TTC549 (cell line): Measurements from ENCODE around the gene CD180.

ENCODE experiments used
- FAIRE-seq: peaks from 2 replicates; lab custom pipeline; 2012; peaks lifted over from hg19 to GRCh38; lab: Jason Lieb, UNC

Gene CD180

GRCh38 chr5:67160985-67161384 lies 35.6 kb downstream of the CD180 start:
- FAIRE-seq, result no peak

GRCh38 chr5:67160272-67160671 lies 36.3 kb downstream of the CD180 start:
- FAIRE-seq, result no peak

GRCh38 chr5:67156976-67157583 lies 39.5 kb downstream of the CD180 start:
- no peak for FAIRE-seq

- FAIRE-seq, result no peak
These were observed 41.9 kb downstream of the CD180 start for GRCh38 chr5:67154556-67155206.

DNA sequence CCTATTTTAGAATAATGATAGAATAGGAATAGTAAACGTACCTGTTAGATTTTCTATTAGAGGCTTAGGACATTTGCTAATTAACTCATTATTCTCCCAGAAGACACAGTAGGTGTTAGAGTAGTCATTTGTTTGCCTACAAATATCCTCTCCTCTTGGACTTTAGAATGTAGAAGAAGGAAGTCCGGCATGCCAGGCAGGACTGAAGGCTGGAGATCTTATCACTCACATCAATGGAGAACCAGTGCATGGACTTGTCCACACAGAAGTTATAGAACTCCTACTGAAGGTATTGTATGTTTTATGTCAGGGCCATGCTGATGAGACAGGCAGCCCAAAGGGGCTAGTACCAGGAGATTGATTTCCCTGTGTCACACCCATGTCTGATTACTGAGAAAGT lies 43.3 kb downstream of the CD180 start:
- no peak for FAIRE-seq

DNA sequence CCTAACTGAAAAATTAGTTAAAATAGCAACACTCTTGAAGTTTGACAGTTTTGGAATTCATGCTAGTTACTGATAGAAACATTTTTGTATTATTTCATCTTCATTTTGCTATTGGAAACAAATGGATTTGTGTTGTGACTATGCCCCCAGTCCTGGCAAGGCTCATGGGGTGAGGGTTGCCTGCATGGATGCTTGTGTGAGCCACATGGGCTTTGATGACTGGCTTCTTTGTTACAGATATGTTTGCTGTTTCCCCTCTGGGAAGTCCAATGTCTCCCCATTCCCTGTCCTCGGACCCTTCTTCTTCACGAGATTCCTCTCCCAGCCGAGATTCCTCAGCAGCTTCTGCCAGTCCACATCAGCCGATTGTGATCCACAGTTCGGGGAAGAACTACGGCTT lies 44.2 kb downstream of the CD180 start:
- FAIRE-seq, result no peak

GRCh38 chr5:67149951-67150523 lies 46.6 kb downstream of the CD180 start:
- no peak for FAIRE-seq

GRCh38 chr5:67149057-67149950 lies 47.3 kb downstream of the CD180 start:
- no peak for FAIRE-seq

GRCh38 chr5:67147760-67148159 lies 48.8 kb downstream of the CD180 start:
- FAIRE-seq, result no peak

DNA sequence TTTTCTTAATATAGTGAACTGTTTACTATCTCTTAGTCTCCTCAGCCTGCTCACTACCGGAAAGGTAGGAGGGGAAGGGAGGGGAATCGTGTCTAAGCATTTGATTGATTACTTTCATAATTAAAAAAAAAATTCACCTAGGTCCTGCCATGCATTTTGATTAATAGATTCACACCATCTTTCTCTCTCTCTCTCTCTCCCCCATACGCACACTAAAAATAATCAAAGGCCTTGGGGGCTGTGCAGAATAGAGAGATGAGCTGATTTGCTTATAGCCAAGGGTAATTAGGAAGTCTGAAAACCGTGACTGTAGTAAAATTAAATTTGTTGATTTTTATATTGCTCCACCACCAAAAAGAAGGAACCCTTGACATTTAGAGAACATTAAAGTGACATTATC lies 49.6 kb downstream of the CD180 start:
- no peak for FAIRE-seq

DNA sequence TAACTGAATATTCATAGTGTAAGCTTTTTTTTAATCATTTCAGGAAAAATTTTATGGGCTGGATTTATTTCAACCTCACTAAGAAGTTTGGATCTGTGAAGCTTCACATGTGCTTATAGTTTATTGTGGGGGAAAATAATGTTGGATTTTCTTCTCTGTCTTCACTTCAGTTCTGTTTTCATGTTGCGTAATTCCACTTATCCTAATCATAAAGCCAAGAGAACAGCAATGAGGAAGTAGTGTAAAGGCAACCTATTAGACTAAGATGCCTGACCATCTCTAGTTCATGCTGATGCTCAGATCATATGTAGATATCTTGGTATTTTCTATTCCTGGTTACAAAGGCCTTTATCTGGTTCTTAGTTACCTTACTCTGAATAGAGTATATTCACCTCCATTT lies 50.0 kb downstream of the CD180 start:
- no peak for FAIRE-seq

GRCh38 chr5:67144183-67144639 lies 52.4 kb downstream of the CD180 start:
- FAIRE-seq, result no peak

DNA sequence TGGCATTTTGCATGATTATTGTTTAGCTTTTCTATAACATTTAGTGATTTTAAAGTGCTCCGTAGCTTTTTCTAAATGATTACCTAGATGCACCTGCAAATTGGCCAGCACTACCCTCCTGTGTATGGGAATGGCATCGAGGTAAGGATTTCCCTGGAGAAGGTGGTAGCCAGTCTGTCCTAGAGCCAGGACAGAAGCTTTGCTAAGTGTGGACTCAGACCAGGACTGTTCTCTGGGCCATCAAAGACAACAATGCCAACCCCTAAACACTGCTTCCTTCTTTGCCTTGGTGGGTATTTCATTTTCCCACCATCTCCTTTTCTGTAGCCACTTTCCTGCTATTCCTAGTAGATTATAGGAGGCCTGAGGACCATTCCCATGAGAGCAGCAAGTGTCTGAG lies 53.0 kb downstream of the CD180 start:
- FAIRE-seq, result no peak

DNA sequence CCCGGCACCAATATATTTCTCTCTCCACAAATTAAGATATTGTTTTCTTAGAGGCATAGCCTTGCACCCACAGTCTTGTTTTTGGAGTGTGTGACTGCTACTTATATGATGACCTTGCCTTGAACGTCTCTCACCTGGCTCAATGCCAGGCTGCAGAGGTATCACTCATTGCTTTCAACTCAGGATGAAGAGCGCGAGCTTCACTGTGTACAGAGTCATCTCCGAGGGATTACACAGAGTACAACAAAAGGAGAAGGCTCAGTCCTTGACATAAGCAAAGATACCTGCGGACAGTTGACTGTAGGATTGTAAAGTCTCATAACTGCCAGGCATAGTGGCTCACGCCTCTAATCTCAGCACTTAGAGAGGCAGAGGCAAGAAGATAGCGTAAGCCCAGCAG lies 53.8 kb downstream of the CD180 start:
- FAIRE-seq, result no peak

- FAIRE-seq, result no peak
These were observed 55.0 kb downstream of the CD180 start for GRCh38 chr5:67141644-67142043.

GRCh38 chr5:67140413-67140812 lies 56.2 kb downstream of the CD180 start:
- no peak for FAIRE-seq

- no peak for FAIRE-seq
These were observed 57.6 kb downstream of the CD180 start for GRCh38 chr5:67139030-67139429.

DNA sequence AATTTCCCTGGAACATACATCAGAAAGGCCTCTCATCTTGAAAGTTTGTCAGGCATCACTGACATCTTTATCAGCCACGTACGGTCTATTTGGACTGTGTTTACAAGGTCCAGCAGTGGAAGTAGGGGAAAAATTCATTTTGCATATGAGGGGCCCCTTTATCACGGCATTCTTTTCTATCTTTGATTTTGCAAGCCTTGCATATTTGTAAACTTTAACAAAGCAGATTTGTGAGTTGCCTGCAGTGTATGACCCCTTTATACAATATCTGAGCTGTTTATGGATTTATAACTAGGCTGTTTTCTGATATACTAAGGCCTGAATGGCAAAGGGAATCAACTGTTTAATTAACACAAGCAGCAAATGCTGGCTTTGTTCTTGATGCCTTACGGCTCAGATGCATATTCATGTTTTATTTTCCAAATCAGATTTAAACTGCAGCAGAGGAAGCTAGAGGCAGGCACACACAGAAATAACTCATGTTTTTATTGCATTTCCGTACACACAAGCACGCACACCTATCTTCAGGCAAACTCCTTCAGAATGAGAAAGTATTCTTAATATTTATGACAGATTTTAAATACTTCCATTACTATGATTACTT lies 61.1 kb downstream of the CD180 start:
- FAIRE-seq, result no peak

DNA sequence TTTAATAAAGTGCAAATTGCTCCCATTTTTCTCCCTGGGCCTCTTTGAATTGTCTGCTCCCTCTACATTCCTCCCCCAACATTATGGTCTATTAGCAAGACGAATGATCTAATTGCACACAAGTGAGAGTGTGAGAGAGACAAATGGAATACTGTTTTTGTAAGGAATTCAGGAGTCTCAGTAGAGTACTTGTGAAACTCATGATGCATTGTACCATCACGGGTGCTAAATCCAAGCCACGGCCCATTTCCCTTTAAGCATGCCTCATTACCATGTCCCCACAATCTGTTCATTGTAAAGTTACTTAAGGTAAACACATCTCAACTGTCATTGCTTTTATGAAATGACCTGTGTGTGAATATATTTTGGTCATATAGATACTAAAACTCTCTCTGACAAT lies 62.8 kb downstream of the CD180 start:
- FAIRE-seq, result no peak

GRCh38 chr5:67133217-67133616 lies 63.4 kb downstream of the CD180 start:
- FAIRE-seq, result no peak

DNA sequence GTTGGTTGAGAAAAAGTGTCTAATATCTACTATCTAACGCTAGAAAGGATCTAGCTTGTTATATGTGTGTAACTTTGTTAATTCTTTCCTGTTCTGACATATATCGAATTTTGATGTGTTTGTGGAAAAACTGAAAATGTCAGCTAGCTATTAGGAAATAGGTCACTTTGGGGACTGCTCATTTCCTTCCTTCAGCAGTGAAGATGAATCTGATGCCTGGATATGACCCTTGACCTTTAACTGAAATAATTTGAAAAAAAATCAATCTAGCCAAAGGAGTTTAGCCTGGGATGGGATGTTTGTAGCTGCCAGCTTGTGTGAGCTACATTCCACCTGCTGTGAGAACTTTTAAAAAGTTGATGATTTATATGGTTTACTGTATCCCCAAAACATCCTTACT lies 66.8 kb downstream of the CD180 start:
- FAIRE-seq, result no peak
